SK-N-SH (cell line): Measurements from ENCODE around the gene PCNT. TPM values are rescaled to one million over a fixed set of nuclear protein-coding genes. Genes with fewer than 3 reads are reported as not detected.

Experiments used
- CTCF ChIA-PET: fragments of 300-600, 350-600 bp; formaldehyde crosslinking; extraction: SDS; loops from one replicate; lab custom pipeline; 2021; lab: Yijun Ruan, JAX
- POLR2A ChIA-PET: fragments of 350-600 bp; sonication (Branson Sonifier 250); formaldehyde crosslinking; extraction: SDS; loops from one replicate; lab custom pipeline; 2020; ENCODE audit warnings: antibody characterized with exemption, inconsistent platforms; lab: Yijun Ruan, JAX
- DNase-seq: peaks from one replicate; pipeline ENCODE4 v3.0.0; 2012
- H2AFZ ChIP-seq: fragments of 200-600 bp; sonication (generic); 2 replicates; pipeline ENCODE4 v1.8.1; 2016; ENCODE audit warnings: antibody characterized with exemption, mild to moderate bottlenecking, low read depth
- H3F3A ChIP-seq: fragments of 200-600 bp; sonication (generic); replicated peaks from 2 replicates; pipeline ENCODE3; 2016; ENCODE audit warnings: antibody characterized with exemption, mild to moderate bottlenecking; ENCODE audit not compliant: insufficient read depth
- H3K27ac ChIP-seq, 2 experiments: fragments of 200-500 bp in 1 of 2; fragments of 200-600 bp in 1 of 2; sonication (Bioruptor generic) in 1 of 2; sonication (generic), shearing (Covaris generic) in 1 of 2; 2 replicates each; pipeline versions ENCODE4 v1.5.1 to v1.6.1; 2014 to 2016; ENCODE audit warnings: low read depth in 2 of 2, inconsistent platforms in 1 of 2, low read length in 1 of 2, mild to moderate bottlenecking in 1 of 2, mixed read lengths in 1 of 2
- H3K27me3 ChIP-seq: fragments of 200-600 bp; sonication (generic), shearing (Covaris generic); 2 replicates; pipeline ENCODE4 v1.6.1; 2016; ENCODE audit warnings: mixed run types; ENCODE audit not compliant: insufficient read depth
- H3K36me3 ChIP-seq, 2 experiments: fragments of 200-500 bp in 1 of 2; fragments of 200-600 bp in 1 of 2; sonication (Bioruptor generic) in 1 of 2; sonication (generic) in 1 of 2; replicated peaks in 1 of 2; 2 replicates each; pipeline versions ENCODE3 to v1.5.1; 2014 to 2016; ENCODE audit warnings: low read length in 1 of 2, mild to moderate bottlenecking in 1 of 2; ENCODE audit not compliant: insufficient read depth in 2 of 2, control insufficient read depth in 1 of 2
- H3K4me1 ChIP-seq, 2 experiments: fragments of 200-500 bp in 1 of 2; fragments of 200-600 bp in 1 of 2; sonication (Bioruptor generic) in 1 of 2; sonication (generic), shearing (Covaris generic) in 1 of 2; 2 replicates each; pipeline versions ENCODE4 v1.5.1 to v1.6.1; 2014 to 2016; ENCODE audit warnings: low read depth in 1 of 2, low read length in 1 of 2, mixed run types in 1 of 2; ENCODE audit not compliant: insufficient read depth in 2 of 2, control insufficient read depth in 1 of 2
- H3K4me2 ChIP-seq: fragments of 200-600 bp; sonication (generic), shearing (Covaris generic); 2 replicates; pipeline ENCODE4 v1.6.1; 2017; ENCODE audit warnings: mixed run types
- H3K4me3 ChIP-seq, 2 experiments: fragments of 200-500 bp in 1 of 2; fragments of 200-600 bp in 1 of 2; sonication (Bioruptor generic) in 1 of 2; sonication (generic), shearing (Covaris generic) in 1 of 2; 2 replicates each; pipeline versions ENCODE4 v1.5.1 to v1.8.1; 2014 to 2016; ENCODE audit warnings: low read depth in 2 of 2, inconsistent platforms in 1 of 2, low read length in 1 of 2, mild to moderate bottlenecking in 1 of 2, mixed read lengths in 1 of 2, moderate library complexity in 1 of 2
- H3K79me2 ChIP-seq: fragments of 200-600 bp; sonication (generic); 2 replicates; pipeline ENCODE4 v1.8.1; 2017; ENCODE audit warnings: mild to moderate bottlenecking; ENCODE audit not compliant: insufficient read depth
- H3K9ac ChIP-seq: fragments of 200-600 bp; sonication (generic); 2 replicates; pipeline ENCODE4 v1.6.1; 2017; ENCODE audit warnings: mixed run types
- H3K9me2 ChIP-seq: fragments of 200-600 bp; sonication (generic); 2 replicates; pipeline ENCODE4 v1.6.1; 2017; ENCODE audit warnings: mixed run types
- H3K9me3 ChIP-seq: fragments of 200-600 bp; sonication (generic); 2 replicates; pipeline ENCODE4 v1.6.1; 2017; ENCODE audit warnings: mixed run types, mild to moderate bottlenecking, moderate library complexity
- H4K20me1 ChIP-seq: fragments of 200-600 bp; sonication (generic); 2 replicates; pipeline ENCODE4 v1.6.1; 2017; ENCODE audit warnings: mild to moderate bottlenecking, mixed run types; ENCODE audit not compliant: insufficient read depth
- CHD2 ChIP-seq: fragments of 150-350 bp; IDR thresholded peaks from 2 replicates; pipeline ENCODE4 v1.6.1; 2018; ENCODE audit warnings: low read length; ENCODE audit not compliant: partially characterized antibody
- ELF1 ChIP-seq: IDR thresholded peaks from 2 replicates; pipeline ENCODE4 v1.4.0; 2012
- EP300 ChIP-seq, 2 experiments: IDR thresholded peaks; 2 replicates each; pipeline versions ENCODE4 v1.4.0 to v1.6.1; 2012; ENCODE audit warnings: borderline replicate concordance in 1 of 2, low read depth in 1 of 2, low read length in 1 of 2
- FOSL2 ChIP-seq: IDR thresholded peaks from 2 replicates; pipeline ENCODE4 v1.4.0; 2012; ENCODE audit warnings: low read depth, mild to moderate bottlenecking, moderate library complexity, borderline replicate concordance
- FOXJ3 ChIP-seq: sonication (generic); formaldehyde crosslinking; IDR thresholded peaks from 2 replicates; pipeline ENCODE4 v1.5.1; 2020; ENCODE audit warnings: mild to moderate bottlenecking, missing genetic modification reagents
- FOXM1 ChIP-seq: IDR thresholded peaks from 2 replicates; pipeline ENCODE4 v1.4.0; 2012; ENCODE audit warnings: low read depth, mild to moderate bottlenecking
- GATA2 ChIP-seq: sonication (generic); formaldehyde crosslinking; IDR thresholded peaks from 2 replicates; pipeline ENCODE4 v1.5.0; 2020; ENCODE audit warnings: mild to moderate bottlenecking, missing genetic modification reagents
- MAX ChIP-seq: IDR thresholded peaks from 2 replicates; pipeline ENCODE4 v1.4.0; 2012; ENCODE audit warnings: low read depth
- TEAD4 ChIP-seq: IDR thresholded peaks from 2 replicates; pipeline ENCODE4 v1.4.0; 2012; ENCODE audit warnings: mild to moderate bottlenecking, borderline replicate concordance; ENCODE audit not compliant: insufficient read depth
- WGBS: methylation state at CpG from one replicate; pipeline ENCODE4 v1.1.6; 2017; ENCODE audit warnings: low lambda C conversion rate; 5-methylcytosine and 5-hydroxymethylcytosine counted together
- polyA plus RNA-seq, 3 experiments: library from polyadenylated mRNA; depleted of rRNA; stranded (reverse); fragments of >200 nt; gene quantifications; 2 replicates each; pipeline ENCODE4 v1.2.3, GENCODE V29; 2012
- TF ChIP-seq, protein P1 (sequence below): IDR thresholded peaks from 2 replicates; pipeline ENCODE4 v1.4.0; 2012; ENCODE audit warnings: low read depth, borderline replicate concordance
- TF ChIP-seq, protein P2 (sequence below): fragments of 200-600 bp; sonication (generic); IDR thresholded peaks from 2 replicates; pipeline ENCODE4 v1.6.1; 2017; ENCODE audit warnings: antibody characterized with exemption, mild to moderate bottlenecking, moderate library complexity

The PCNT gene
- polyA plus RNA-seq, 1 of the 3 experiments (the other 2 are of a cell fraction), result 15.7 TPM

DNA sequence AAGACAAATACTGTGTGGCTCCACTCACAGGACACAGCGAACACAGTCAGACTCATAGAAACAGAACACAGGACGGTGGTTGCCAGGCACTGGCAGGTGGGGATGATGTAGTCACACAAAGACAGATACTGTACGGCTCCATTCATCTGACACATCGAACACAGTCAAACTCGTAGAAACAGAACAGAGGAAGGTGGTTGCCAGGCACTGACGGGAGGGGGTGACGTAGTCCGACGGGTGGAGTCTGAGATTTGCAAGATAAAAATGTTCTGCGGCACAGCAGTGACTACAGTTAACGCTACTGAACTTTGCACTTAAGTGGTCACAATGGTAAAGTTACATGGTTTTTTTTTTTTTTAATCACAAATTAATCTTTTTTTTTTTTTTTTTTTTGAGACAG lies 19.0 kb upstream of the PCNT start:
- Histone ChIP-seq H3K9me2 (no peaks in the 10 kb centered on the region), H3K4me2 (no peak overlapping the region), H4K20me1 (no peaks in the 10 kb centered on the region), H3K9ac (no peak overlapping the region), H3K36me3 (peaks cover 11 to 23% of the 10 kb centered on the region in 2 experiments), H3K79me2 (no peaks in the 10 kb centered on the region; the same call in 1 of the 2 replicates), H3F3A (peaks cover 6% of the 10 kb centered on the region), H3K27me3 (no peaks in the 10 kb centered on the region), H3K4me1 (no peaks in the 10 kb centered on the region), H3K4me3 (no peak overlapping the region), H3K9me3 (no peaks in the 10 kb centered on the region), H3K27ac (no peak overlapping the region), H2AFZ (no peak overlapping the region)
- TF ChIP-seq, protein P1, sequence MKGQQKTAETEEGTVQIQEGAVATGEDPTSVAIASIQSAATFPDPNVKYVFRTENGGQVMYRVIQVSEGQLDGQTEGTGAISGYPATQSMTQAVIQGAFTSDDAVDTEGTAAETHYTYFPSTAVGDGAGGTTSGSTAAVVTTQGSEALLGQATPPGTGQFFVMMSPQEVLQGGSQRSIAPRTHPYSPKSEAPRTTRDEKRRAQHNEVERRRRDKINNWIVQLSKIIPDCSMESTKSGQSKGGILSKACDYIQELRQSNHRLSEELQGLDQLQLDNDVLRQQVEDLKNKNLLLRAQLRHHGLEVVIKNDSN, result no peak
- TF ChIP-seq TEAD4 (no peak), CHD2 (no peak), GATA2 (CRISPR knock-in tag) (no peak), FOXJ3 (CRISPR knock-in tag) (no peak), MAX (no peak), ELF1 (no peak), FOXM1 (no peak), EP300 (IDR thresholded peaks at IDR 0.05; ENCODE audit: borderline replicate concordance in 1 of 2, low read depth in 1 of 2, low read length in 1 of 2) (no peak)
- TF ChIP-seq, protein P2, sequence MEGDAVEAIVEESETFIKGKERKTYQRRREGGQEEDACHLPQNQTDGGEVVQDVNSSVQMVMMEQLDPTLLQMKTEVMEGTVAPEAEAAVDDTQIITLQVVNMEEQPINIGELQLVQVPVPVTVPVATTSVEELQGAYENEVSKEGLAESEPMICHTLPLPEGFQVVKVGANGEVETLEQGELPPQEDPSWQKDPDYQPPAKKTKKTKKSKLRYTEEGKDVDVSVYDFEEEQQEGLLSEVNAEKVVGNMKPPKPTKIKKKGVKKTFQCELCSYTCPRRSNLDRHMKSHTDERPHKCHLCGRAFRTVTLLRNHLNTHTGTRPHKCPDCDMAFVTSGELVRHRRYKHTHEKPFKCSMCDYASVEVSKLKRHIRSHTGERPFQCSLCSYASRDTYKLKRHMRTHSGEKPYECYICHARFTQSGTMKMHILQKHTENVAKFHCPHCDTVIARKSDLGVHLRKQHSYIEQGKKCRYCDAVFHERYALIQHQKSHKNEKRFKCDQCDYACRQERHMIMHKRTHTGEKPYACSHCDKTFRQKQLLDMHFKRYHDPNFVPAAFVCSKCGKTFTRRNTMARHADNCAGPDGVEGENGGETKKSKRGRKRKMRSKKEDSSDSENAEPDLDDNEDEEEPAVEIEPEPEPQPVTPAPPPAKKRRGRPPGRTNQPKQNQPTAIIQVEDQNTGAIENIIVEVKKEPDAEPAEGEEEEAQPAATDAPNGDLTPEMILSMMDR, result no peak
- POLR2A ChIA-PET, result no interaction called here
- WGBS, result 99% methylated on average over 11 of the region's 11 CpGs
- DNase-seq, result no peak
- CTCF ChIA-PET, result no interaction called here

DNA sequence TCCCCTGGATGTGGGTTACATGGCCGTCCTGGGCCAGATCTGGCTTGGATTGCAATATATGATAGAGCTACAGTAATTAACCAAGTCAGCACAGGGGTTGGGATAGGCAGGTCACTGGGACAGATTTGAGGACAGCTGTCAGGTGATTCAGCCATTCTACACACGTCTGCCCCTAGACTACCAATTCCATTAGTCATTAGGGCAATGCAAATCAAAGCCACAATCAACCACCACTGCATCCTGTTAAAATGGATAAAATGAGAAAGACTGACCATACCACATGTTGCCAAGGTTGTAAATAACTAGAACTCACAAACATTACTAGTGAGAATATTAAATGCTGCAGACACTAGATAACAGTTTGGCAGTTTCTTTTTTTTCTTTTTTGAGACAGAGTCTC lies 16.3 kb upstream of the PCNT start:
- Histone ChIP-seq H2AFZ (no peak overlapping the region), H3K27ac (no peak overlapping the region), H3K27me3 (no peaks in the 10 kb centered on the region), H3K4me2 (no peak overlapping the region), H3F3A (peaks cover 6% of the 10 kb centered on the region), H3K9me2 (no peaks in the 10 kb centered on the region), H3K4me3 (no peak overlapping the region), H3K9ac (no peak overlapping the region), H3K9me3 (no peaks in the 10 kb centered on the region), H3K36me3 (peaks cover 5 to 24% of the 10 kb centered on the region in 2 experiments), H3K4me1 (no peaks in the 10 kb centered on the region), H3K79me2 (no peaks in the 10 kb centered on the region; the same call in 1 of the 2 replicates), H4K20me1 (no peaks in the 10 kb centered on the region)
- no peak for DNase-seq
- TF ChIP-seq, protein P2, result no peak
- peak; percentile 8; the same call in 1 of the 2 replicates for TF ChIP-seq FOSL2
- WGBS, result 61% methylated on average over 2 of the region's 2 CpGs
- ChIA-PET POLR2A (no interaction called here), CTCF (no interaction called here)
